Activated CD4-positive, alpha-beta T cell treated with anti-CD3 and anti-CD28 coated beads for 36 hours (primary cell): ENCODE results near the gene ODAD3. TPM values are rescaled to one million over a fixed set of nuclear protein-coding genes. Genes with fewer than 3 reads are reported as not detected.

Experiments used
- ATAC-seq: fragments of 200-7000 bp; cut with Tn5 transposase; one replicate; pipeline ENCODE4 v1.10.0; 2021; ENCODE audit warnings: mild to moderate bottlenecking, moderate library complexity
- CTCF ChIA-PET: fragments of 350-600 bp; sonication (Branson Sonifier 250); formaldehyde crosslinking; loops from one replicate; lab custom pipeline; 2021; ENCODE audit warnings: antibody characterized with exemption; lab: Charles Lee
- POLR2A ChIA-PET: fragments of 350-600 bp; sonication (Branson Sonifier 250); formaldehyde crosslinking; loops from one replicate; lab custom pipeline; 2021; ENCODE audit warnings: antibody characterized with exemption, inconsistent platforms; lab: Charles Lee
- DNase-seq: peaks from one replicate; pipeline ENCODE4 v3.0.0-alpha.2; 2020
- H3K27ac Mint-ChIP-seq: one replicate; pipeline ENCODE4 v1.8.0; 2021; ENCODE audit warnings: mixed read lengths
- H3K27me3 Mint-ChIP-seq: one replicate; pipeline ENCODE4 v1.8.0; 2021; ENCODE audit warnings: mixed read lengths
- H3K36me3 Mint-ChIP-seq: one replicate; pipeline ENCODE4 v1.8.0; 2021; ENCODE audit warnings: low read depth, mixed read lengths
- H3K4me1 Mint-ChIP-seq: one replicate; pipeline ENCODE4 v1.8.0; 2021; ENCODE audit warnings: mixed read lengths
- H3K4me3 Mint-ChIP-seq: one replicate; pipeline ENCODE4 v1.8.0; 2021; ENCODE audit warnings: mild to moderate bottlenecking, moderate library complexity, mixed read lengths
- H3K9me3 Mint-ChIP-seq: one replicate; pipeline ENCODE4 v1.8.0; 2021; ENCODE audit warnings: low read depth, mixed read lengths
- intact Hi-C, 2 experiments: fragments of 100-400 bp; cut with DNase I in 1 of 2; cut with micrococcal nuclease in 1 of 2; formaldehyde crosslinking; loops; one replicate each; pipeline versions ENCODE4 v1.14.2 to v1.15.1; 2022 to 2024; cut with DNase I, micrococcal nuclease
- total RNA-seq, 2 experiments: library from RNA; stranded (reverse); gene quantifications; one replicate each; pipeline ENCODE4 v1.2.3, GENCODE V29; 2021

Gene ODAD3
- under 1 TPM; 0.16 to 0.25 TPM for total RNA-seq

DNA sequence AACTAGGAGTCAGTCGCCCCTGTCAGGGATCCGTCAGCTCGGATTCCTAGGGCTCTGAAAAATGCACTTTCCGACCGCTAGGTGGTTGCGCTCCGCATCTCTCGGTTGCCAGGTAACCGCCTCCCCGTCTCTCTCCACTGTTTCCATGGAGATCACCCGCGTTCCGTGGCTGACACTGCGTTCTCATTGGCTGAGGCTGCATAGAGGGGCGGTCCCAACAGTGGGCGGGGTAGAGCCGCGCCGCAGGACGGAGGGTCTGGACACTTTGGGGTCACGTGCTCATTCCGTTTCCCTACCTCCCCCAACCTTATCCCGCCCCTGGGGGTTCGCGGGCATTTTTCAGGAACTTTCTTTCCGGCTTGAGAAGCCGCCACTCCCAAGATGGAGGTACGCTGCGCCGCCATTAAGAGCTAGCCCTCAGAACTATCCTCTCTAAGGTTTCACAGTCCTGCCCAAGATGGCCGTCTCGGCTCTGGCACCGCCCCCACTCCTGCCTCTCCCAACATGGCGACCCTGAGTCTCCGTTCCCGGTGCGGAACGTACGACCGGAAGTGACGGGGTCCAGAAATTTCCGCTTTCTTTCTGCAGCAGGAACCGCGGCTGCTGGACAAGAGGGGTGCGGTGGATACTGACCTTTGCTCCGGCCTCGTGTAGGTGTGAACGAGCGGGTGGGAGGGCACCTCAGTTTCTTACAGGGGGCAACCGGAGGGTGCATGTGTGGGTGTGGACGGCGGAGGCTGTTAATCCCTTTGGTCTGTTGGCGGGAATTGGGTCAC, at the start of gene ODAD3, which contains the start of gene PRKCSH:
Gene ODAD3, minus strand, starts transcription at position 65 of the 776 bp plus-strand sequence. CDS start 105 bp downstream, outside the sequence.
Gene PRKCSH, plus strand, starts transcription at position 579 of the 776 bp plus-strand sequence. CDS start 483 bp downstream, outside the sequence.
- no peaks in the 10 kb centered on the region for H3K9me3 Mint-ChIP-seq
- H3K27ac Mint-ChIP-seq = peak within 1 kb of the TSS; percentile 99
- peaks cover 14% of the 10 kb centered on the region for H3K4me1 Mint-ChIP-seq
- CTCF ChIA-PET = interaction anchor here (0.6 to 3.3 kb wide), 20 partner anchors 12 to 499 kb away, joined by 3 to 27 read pairs (median 3); partner anchors contain the start of genes ECSIT and SWSAP1
- ATAC-seq (peak; percentile 96), DNase-seq (peak; percentile 99)
- H3K36me3 Mint-ChIP-seq = peaks cover 22% of the 10 kb centered on the region
- no peaks in the 10 kb centered on the region for H3K27me3 Mint-ChIP-seq
- H3K4me3 Mint-ChIP-seq = peak within 1 kb of the TSS; percentile 98
- intact Hi-C loops = loop anchor here (1.0 to 5.0 kb wide), 16 partner anchors 47 to 564 kb away; partner anchors contain the start of genes CCDC159 (in 2 of the 2), SWSAP1 (in 2 of the 2), TMEM205 (in 2 of the 2) and CARM1 (in 1 of the 2)
- POLR2A ChIA-PET = interaction anchor here (0.6 to 1.4 kb wide), 7 partner anchors 8 to 257 kb away, joined by 3 to 8 read pairs (median 4); no protein-coding TSS in a partner anchor

DNA sequence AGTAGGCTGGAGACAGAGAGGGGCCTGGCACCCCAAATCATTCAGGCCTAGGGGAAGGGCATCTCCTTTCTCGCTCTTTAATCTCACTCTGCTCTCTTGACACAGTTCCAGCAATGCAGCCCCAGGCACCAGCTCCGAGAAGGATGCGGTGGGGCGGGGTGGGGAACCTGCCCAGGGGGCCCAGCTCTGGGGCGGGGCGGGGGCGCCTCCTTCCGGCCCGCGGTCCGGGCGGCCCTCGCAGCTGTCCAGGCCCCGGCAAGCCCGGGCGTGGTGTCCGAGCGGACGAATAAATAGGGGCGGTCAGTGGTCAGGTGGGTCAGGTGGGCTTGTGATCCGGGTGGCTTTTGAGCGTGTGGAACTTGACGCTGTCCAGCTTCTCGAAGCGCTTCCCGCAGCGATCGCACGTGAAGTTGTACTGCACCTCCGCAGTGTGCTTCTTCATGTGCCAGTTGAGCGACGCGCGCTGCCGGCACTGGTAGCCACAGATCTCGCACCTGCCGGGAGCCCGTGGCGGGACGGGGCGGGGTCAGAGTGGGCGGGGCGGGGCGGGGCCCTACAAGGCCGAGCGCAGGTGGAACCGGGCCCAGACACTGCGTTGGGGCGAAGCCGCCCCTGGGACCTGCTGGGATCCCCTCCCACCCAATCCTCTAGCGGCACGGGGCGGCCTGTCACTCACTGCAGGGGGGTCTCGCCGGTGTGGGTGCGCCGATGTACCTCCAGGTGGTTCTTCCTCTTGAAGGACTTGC, 48.6 kb upstream of the ODAD3 start:
- POLR2A ChIA-PET = interaction anchor here (0.6 kb wide), 1 partner anchor 387 kb away, joined by 3 read pairs; no protein-coding TSS in a partner anchor
- Mint-ChIP-seq H3K9me3 (no peaks in the 10 kb centered on the region), H3K4me1 (peaks cover 17% of the 10 kb centered on the region), H3K27me3 (peaks cover 18% of the 10 kb centered on the region), H3K27ac (no peak overlapping the region), H3K36me3 (peaks cover 10% of the 10 kb centered on the region), H3K4me3 (no peak overlapping the region)
- CTCF ChIA-PET = interaction anchor here (0.7 to 1.7 kb wide), 20 partner anchors 22 to 1503 kb away, joined by 3 to 16 read pairs (median 4); partner anchors contain the start of genes ECSIT, EPOR, RAB3D and SWSAP1
- ATAC-seq = no peak
- no peak for DNase-seq
- intact Hi-C loops = loop anchor here (2.0 to 5.0 kb wide), 5 partner anchors 21 to 191 kb away; partner anchors contain the start of genes ECSIT (in 1 of the 2) and ZNF653 (in 1 of the 2)

DNA sequence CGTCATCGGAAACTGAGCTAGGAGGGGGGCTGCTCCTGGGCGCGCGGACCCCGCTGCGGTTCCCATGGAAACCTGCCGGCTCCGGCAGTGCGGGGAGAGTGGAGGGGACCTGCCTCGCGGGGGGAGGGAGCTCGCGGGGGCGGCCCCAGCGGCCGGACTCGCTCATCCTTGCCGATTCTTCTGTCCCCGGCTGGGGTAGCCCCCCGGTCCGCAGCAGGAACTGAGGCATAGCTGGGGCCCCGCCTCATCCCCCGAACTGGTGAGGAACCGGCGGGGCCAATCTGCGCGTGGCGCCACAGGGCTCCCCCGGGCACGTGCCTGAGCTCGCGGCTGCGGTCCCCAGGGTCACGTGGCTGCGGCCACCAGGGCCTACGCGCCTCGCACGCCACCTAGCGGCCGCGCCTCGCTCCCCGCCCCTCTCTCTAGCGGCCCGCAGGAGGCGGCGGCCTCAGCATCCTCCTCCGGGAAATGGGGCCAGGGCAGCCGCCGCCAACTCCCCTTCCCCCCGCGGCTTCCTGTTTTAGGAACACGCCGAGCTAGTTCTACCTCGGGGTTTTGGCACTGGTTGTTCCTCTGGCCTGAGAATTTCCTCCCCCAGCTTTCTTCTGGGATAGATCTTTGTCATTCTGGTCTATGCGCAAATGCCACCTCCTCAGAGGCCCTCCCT, 47.6 kb upstream of the ODAD3 start:
- Mint-ChIP-seq H3K9me3 (no peaks in the 10 kb centered on the region), H3K27ac (peak overlapping the region; percentile 78), H3K36me3 (peaks cover 10% of the 10 kb centered on the region), H3K4me3 (peak overlapping the region; percentile 66), H3K27me3 (peaks cover 20% of the 10 kb centered on the region), H3K4me1 (peaks cover 17% of the 10 kb centered on the region)
- ChIA-PET CTCF (interaction anchor here (0.6 to 1.7 kb wide), 29 partner anchors 23 to 1504 kb away, joined by 3 to 16 read pairs (median 4); partner anchors contain the start of genes CCDC159, ECSIT, EPOR and RAB3D), POLR2A (interaction anchor here (0.5 to 1.3 kb wide), 4 partner anchors 30 to 386 kb away, joined by 3 to 4 read pairs (median 3); partner anchors contain the start of gene SWSAP1)
- DNase-seq (peak; percentile 93), ATAC-seq (peak; percentile 64)
- intact Hi-C loops = loop anchor here (1.0 to 5.0 kb wide), 17 partner anchors 22 to 345 kb away; partner anchors contain the start of genes ECSIT (in 2 of the 2), ODAD3 (in 2 of the 2), PRKCSH (in 2 of the 2) and ZNF653 (in 2 of the 2)

DNA sequence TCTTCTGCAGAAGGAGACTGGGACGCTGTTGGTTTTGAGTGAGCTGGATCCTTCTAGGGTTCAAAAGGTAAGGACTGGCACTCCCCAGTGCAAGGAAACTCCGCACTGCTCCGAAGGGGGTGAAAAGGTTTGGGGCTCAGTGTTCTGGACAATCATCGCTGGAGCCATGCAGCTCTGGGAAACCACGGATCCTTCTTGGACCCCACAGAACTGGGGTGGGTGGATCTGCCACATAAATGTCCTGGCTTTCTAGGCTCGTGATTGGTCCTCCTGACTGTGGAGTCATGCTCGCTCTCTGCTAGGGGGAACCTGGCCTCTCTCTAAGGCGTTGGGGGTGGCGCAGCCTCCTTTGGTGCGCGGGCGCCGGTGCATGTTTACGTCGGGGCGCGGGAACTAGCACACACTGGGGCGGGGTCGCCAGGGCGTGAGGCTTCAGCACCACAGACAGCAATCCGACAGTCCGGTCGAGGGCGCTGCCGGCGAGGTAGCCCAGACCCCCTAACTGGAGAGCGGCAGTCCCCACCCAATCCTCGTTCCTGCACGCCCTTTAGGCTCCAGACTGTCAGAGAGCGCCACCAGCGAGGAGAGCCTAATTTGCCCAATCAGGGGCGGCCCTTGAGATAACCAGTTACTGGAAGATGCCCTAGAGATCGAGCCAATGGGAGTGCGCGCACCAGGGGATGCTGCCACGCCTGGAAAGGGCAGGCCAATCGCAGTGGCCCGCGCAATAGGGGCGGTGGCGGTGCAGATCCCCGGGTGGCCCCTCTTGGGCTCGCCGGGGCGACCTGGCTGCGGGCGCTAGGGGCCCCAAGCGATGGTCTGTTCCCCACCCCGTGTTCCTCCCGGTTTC, 46.8 kb upstream of the ODAD3 start:
- peak; percentile 92 for ATAC-seq
- Mint-ChIP-seq H3K4me1 (peaks cover 17% of the 10 kb centered on the region), H3K27ac (peak overlapping the region; percentile 78), H3K4me3 (peak overlapping the region; percentile 66), H3K27me3 (peaks cover 20% of the 10 kb centered on the region), H3K9me3 (no peaks in the 10 kb centered on the region), H3K36me3 (peaks cover 10% of the 10 kb centered on the region)
- intact Hi-C loops = loop anchor here (1.0 to 5.0 kb wide), 17 partner anchors 23 to 344 kb away; partner anchors contain the start of genes ECSIT (in 2 of the 2), ODAD3 (in 2 of the 2), PRKCSH (in 2 of the 2) and ZNF653 (in 2 of the 2)
- ChIA-PET POLR2A (interaction anchor here (1.3 kb wide), 1 partner anchor 107 kb away, joined by 4 read pairs; the partner anchor contains the start of gene SWSAP1), CTCF (interaction anchor here (0.6 to 1.7 kb wide), 19 partner anchors 24 to 1464 kb away, joined by 3 to 16 read pairs (median 4); partner anchors contain the start of genes ECSIT, EPOR, RAD23A and SWSAP1)
- DNase-seq = peak; percentile 92

- DNase-seq = peak; percentile 39
- POLR2A ChIA-PET = no interaction called here
- CTCF ChIA-PET = no interaction called here
- intact Hi-C loops = loop anchor here in 1 of 2 experiments (5.0 kb wide), 1 partner anchor 189 kb away; no protein-coding TSS in a partner anchor
- no peak within 1 kb of the TSS for H3K27ac Mint-ChIP-seq
- peaks cover 20% of the 10 kb centered on the region for H3K27me3 Mint-ChIP-seq
- peak within 1 kb of the TSS; percentile 66 for H3K4me3 Mint-ChIP-seq
- H3K4me1 Mint-ChIP-seq = peaks cover 17% of the 10 kb centered on the region
- no peak for ATAC-seq
- H3K36me3 Mint-ChIP-seq = peaks cover 10% of the 10 kb centered on the region
- no peaks in the 10 kb centered on the region for H3K9me3 Mint-ChIP-seq
Measured at GRCh38 chr19:11480715-11481533, 46.0 kb upstream of the ODAD3 start, which contains the start of gene ELAVL3. Gene ELAVL3, minus strand, starts transcription at chr19:11481046. Its CDS starts 438 bp downstream, at chr19:11480608.

DNA sequence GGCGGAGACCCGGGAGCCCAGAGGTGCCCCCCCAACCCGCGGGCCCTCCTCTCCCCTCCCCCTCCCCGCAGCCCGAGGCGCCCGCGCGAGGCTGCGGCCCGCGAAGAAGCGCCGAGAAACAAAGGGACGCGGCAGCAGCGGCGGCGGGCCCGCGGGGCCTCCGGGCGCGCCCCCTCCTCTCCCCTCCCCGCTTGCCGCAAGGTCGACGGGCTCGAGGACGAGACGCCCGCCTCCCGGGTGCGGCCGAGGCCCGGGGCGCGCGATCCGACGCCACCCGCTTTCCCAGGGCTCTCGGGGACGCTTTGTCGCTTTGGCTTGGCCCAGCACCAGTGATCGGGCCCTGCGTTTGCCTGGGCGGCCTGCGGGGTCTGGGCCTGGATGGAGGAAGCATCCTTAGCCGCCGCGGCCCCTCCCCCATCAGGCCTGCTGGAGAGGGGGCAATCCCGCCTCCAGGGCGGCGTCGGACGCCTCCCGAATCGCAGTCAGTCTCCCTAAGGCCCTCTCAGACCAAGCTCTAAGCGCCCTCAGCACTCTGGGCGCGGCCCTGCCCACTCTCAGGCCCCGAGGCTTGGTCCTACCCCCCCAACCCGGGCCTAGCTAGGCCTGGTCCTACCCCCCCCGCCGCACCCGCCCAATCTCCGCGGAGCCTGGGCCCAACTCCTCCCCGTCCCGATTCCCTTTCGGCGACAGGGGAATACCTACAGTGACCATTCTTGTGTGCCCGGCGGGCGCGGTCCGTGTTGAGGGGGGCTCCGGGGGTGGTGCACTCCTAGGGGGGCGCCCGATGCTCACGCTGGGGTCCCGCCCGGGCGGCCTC, 45.2 kb upstream of the ODAD3 start:
- CTCF ChIA-PET = no interaction called here
- no peaks in the 10 kb centered on the region for H3K9me3 Mint-ChIP-seq
- POLR2A ChIA-PET = no interaction called here
- intact Hi-C loops = loop anchor here in 1 of 2 experiments (5.0 kb wide), 1 partner anchor 188 kb away; no protein-coding TSS in a partner anchor
- H3K27me3 Mint-ChIP-seq = peaks cover 20% of the 10 kb centered on the region
- peaks cover 17% of the 10 kb centered on the region for H3K4me1 Mint-ChIP-seq
- DNase-seq (no peak), ATAC-seq (no peak)
- H3K36me3 Mint-ChIP-seq = peaks cover 9% of the 10 kb centered on the region
- H3K4me3 Mint-ChIP-seq = no peak overlapping the region
- H3K27ac Mint-ChIP-seq = no peak overlapping the region

- peaks cover 20% of the 10 kb centered on the region for H3K27me3 Mint-ChIP-seq
- ChIA-PET CTCF (no interaction called here), POLR2A (no interaction called here)
- ATAC-seq = no peak
- no peak overlapping the region for H3K27ac Mint-ChIP-seq
- peak; percentile 72 for DNase-seq
- intact Hi-C loops = no loop called here
- H3K36me3 Mint-ChIP-seq = peaks cover 7% of the 10 kb centered on the region
- no peak overlapping the region for H3K4me3 Mint-ChIP-seq
- no peaks in the 10 kb centered on the region for H3K9me3 Mint-ChIP-seq
- peaks cover 17% of the 10 kb centered on the region for H3K4me1 Mint-ChIP-seq
Measured at GRCh38 chr19:11479090-11479897, 44.4 kb upstream of the ODAD3 start.
